ENCODE results near the gene ZNF700.
"Not testable (repeated sequence)": the region's sequence is repeated elsewhere in the genome, so short reads cannot be mapped to it uniquely, and the experiment has no call there.

Gene ZNF700

DNA sequence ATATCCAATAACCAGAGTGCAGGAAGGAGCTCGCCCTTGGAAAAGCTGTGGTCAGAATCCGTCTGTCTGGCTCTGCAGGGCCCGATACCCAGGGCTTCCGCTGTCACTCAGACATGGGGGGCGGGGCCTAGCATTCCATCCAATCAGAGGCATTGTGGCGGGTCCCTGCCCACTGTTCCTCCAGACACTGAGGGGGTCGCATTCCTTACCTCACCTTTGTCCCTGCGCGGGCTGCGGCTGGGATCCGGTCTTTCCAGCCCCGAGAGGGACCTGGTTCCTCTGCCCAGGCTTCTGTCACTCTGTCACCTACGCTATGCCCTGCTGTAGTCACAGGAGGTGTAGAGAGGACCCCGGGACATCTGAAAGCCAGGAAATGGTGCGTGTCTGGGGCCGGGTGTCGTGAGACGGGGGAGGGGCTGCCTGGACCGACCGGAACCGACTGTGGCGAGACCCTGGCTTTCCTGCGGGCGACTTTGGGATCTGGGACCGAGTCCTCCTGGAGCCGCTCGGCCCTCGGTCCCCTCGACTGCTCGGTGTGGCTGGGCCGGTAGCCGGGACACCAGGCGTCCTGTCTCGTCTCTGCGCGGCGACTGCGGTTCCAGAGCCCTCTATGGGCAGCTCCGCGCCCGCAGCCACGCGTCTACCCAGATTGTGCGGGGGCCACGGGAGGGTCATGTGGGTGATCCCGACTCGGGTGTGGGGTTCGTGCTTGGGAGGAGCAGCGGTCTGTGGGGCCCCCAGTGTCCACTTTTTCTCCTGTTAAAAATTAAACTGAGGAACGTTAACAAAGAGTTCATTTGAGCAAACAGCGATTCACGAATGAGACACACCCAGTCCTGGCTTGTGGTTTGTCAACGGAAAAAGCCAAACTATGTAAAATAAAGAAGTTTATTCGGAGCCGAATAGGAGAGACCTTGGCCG, 37.0 kb upstream of the ZNF700 start, which contains the start of gene ZNF69:
Gene ZNF69, plus strand, starts transcription at position 172 of the 921 bp plus-strand sequence. Its CDS starts 142 bp downstream, at position 314.
- TF ChIP-seq, protein P1, sequence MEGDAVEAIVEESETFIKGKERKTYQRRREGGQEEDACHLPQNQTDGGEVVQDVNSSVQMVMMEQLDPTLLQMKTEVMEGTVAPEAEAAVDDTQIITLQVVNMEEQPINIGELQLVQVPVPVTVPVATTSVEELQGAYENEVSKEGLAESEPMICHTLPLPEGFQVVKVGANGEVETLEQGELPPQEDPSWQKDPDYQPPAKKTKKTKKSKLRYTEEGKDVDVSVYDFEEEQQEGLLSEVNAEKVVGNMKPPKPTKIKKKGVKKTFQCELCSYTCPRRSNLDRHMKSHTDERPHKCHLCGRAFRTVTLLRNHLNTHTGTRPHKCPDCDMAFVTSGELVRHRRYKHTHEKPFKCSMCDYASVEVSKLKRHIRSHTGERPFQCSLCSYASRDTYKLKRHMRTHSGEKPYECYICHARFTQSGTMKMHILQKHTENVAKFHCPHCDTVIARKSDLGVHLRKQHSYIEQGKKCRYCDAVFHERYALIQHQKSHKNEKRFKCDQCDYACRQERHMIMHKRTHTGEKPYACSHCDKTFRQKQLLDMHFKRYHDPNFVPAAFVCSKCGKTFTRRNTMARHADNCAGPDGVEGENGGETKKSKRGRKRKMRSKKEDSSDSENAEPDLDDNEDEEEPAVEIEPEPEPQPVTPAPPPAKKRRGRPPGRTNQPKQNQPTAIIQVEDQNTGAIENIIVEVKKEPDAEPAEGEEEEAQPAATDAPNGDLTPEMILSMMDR (IDR thresholded peaks at IDR 0.05; ENCODE audit: extremely low read depth, insufficient read depth, missing control alignments): peak; percentile 21
- in situ Hi-C loops (cut with MboI; ENCODE audit: low pct_unique_long_range_greater_than_20kb, low sequenced_read_pairs, unreplicated experiment): no loop called here
- DNase-seq (ENCODE audit: low spot score): peak; percentile 74

DNA sequence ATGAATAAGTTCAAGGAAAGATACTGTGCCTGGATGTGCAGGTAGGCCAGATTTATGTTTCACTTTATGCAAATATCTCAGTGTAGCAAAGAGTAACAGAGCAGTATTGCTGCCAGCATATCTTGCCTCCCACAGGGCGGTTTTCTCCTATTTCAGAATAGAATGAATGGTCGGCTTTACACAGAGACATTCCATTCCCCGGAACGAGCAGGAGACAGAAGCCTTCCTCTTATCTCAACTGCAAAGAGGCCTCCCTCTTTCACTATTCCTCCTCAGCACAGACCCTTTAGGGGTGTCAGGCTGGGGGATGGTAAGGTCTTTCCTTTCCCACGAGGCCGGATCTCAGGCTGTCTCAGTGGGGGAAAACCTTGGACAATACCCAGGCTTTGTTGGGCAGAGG, 35.0 kb upstream of the ZNF700 start:
- DNase-seq (ENCODE audit: low spot score); in situ Hi-C loops (cut with MboI; ENCODE audit: low pct_unique_long_range_greater_than_20kb, low sequenced_read_pairs, unreplicated experiment): not testable (repeated sequence)

DNA sequence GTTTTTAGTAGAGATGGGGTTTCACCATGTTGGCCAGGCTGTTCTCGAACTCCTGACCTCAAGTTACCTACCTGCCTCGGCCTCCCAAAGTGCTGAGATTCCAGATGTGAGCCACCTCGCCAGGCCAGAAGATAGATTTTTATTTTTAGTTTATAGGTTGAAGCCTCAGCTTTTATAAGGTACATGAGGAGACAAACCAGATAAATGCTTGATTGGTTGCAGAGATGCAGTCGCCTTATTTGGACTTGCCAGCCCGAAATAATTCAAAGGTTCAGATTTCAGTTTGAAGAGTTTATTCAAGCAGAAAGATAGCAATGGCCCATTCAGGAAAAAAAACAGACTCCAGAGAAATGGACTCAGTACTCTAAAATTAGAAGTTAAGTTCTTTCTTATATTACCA, 34.3 kb upstream of the ZNF700 start:
- no peak for DNase-seq (ENCODE audit: low spot score)
- TF ChIP-seq, protein P1 (IDR thresholded peaks at IDR 0.05; ENCODE audit: extremely low read depth, insufficient read depth, missing control alignments): no peak
- in situ Hi-C loops (cut with MboI; ENCODE audit: low pct_unique_long_range_greater_than_20kb, low sequenced_read_pairs, unreplicated experiment): no loop called here

DNA sequence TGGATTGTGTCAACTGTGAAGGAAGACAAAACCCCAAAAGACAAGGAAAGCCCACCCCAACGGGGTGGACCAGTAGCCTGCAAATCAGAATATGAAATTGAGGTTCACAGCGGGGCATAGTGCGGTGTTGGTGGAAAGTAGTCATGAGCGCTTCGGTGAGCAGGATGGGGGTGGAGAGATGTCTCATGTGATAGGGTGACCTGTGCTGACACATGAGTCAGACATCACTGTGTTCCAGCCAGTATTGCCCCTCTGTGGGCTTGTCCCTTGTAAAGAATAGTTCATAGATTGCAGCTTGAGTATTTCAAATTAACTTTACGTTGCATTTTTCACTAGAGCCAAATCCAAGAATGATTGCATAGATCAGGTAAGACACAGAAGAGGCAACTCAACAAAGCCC, 30.1 kb upstream of the ZNF700 start:
- in situ Hi-C loops (cut with MboI; ENCODE audit: low pct_unique_long_range_greater_than_20kb, low sequenced_read_pairs, unreplicated experiment): no loop called here
- TF ChIP-seq, protein P1 (IDR thresholded peaks at IDR 0.05; ENCODE audit: extremely low read depth, insufficient read depth, missing control alignments): no peak
- DNase-seq (ENCODE audit: low spot score): no peak

DNA sequence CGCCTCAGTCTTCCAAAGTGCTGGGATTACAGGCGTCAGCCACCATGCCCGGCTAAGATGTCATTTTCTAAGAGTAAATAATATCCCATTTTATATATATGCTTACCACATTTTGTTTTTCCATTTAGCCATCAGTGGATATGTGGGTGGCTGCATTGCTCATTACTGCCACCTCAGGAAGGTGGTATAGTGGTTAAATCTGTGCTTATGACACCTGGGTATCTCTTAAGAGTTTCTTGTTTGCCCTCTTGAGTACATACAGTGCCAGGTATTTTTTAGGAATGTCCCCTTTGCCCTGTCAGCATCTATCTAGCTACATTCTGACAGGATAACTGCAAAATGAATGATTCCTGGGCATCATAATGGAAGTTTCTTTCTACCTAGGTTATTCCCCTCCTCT, 22.7 kb upstream of the ZNF700 start:
- DNase-seq (ENCODE audit: low spot score): no peak
- TF ChIP-seq, protein P1 (IDR thresholded peaks at IDR 0.05; ENCODE audit: extremely low read depth, insufficient read depth, missing control alignments): no peak
- in situ Hi-C loops (cut with MboI; ENCODE audit: low pct_unique_long_range_greater_than_20kb, low sequenced_read_pairs, unreplicated experiment): no loop called here

DNA sequence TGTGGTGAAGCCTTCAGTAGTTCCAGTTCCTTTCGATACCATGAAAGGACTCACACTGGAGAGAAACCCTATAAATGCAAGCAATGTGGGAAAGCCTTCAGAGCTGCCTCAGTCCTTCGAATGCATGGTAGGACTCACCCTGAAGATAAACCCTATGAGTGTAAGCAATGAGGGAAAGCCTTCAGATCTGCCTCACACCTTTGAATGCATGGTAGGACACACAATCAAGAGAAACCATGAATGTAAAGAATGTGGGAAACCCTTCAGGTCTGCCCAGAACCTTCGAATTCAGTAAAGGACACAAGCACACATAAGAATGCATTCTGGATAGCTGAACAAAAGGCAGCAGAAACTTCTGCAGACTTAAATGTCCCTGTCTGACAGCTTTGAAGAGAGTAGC, 19.0 kb upstream of the ZNF700 start:
- DNase-seq (ENCODE audit: low spot score): no peak
- in situ Hi-C loops (cut with MboI; ENCODE audit: low pct_unique_long_range_greater_than_20kb, low sequenced_read_pairs, unreplicated experiment): no loop called here
- TF ChIP-seq, protein P1 (IDR thresholded peaks at IDR 0.05; ENCODE audit: extremely low read depth, insufficient read depth, missing control alignments): no peak

DNA sequence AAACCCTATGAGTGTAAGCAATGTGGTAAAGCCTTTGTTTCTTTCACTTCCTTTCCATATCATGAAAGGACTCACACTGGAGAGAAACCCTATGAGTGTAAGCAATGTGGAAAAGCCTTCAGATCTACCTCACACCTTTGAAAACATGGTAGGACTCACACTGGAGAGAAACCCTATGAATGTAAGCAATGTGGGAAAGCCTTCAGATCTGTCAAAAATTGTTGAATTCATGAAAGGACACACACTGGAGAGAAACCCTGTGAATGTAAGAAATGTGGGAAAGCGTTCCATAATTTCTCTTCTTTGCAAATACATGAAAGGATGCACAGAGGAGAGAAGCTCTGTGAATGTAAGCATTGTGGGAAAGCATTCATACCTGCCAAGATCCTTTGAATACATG, 13.0 kb upstream of the ZNF700 start:
- DNase-seq (ENCODE audit: low spot score): not testable (repeated sequence)

DNA sequence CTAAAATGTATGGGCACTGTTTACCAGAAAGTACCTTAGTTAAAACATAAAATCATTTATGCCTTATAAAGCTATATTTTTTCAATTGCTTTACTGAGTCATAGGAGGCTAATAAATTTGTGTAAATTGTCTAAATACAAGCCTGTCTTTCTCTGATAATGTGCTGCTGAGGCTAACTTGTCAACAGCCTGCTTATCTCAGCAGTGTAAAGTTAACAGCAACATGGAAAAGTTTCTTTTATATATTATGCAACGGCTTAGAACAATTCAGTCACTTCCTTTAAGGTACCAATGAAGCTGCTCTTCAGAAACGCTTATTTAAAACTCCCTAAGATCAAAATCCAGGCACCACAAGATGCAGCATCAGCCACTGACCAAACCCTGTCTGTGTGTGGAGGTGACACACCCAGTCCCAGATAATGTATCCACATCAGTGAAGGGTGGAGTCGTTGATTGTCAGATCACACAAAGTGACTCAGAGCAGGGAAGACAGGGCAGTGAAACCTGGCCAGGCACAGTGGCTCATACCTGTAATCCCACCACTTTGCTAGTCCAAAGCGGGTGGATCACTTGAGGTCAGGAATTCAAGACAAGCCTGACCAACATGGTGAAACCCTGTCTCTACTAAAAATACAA, 10.4 kb upstream of the ZNF700 start:
- in situ Hi-C loops (cut with MboI; ENCODE audit: low pct_unique_long_range_greater_than_20kb, low sequenced_read_pairs, unreplicated experiment); DNase-seq (ENCODE audit: low spot score): not testable (repeated sequence)

More for the DNA sequence above, 13.0 kb upstream of the ZNF700 start:
- in situ Hi-C loops (cut with MboI; ENCODE audit: low pct_unique_long_range_greater_than_20kb, low sequenced_read_pairs, unreplicated experiment): not testable (repeated sequence)
